Stimulated activated CD8-positive, alpha-beta memory T cell treated with anti-CD3 and anti-CD28 coated beads, Interleukin-4, amount 100 ng/mL, for 1 hour (primary cell): ENCODE data around the gene KBTBD13.

Experiments
- DNase-seq, 2 donors: peaks; one replicate each; pipeline ENCODE4 v3.0.0-alpha.2; 2020; ENCODE audit warnings: low read depth in 2 of 2, low spot score in 1 of 2

The KBTBD13 gene

DNA sequence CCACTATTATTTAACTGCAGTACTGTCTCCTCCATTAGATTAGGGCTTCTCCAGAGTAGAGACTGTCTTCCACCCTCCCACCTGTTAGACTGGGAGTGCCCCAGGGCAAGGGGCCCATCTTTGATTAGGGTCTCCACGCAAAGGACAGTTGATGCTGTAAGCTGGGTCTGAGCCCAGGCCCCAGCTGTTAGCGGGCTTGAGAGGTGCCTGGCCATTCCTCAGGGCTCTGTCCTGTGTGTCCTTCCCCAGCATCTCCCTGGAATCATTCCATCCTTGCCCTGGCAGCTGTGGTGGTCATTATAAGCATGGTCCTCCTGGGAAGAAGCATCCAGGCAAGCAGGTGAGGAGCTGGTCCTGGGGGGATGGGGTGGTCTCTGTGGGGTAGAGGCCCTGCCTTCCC, 25.3 kb upstream of the KBTBD13 start:
- no peak for DNase-seq

DNA sequence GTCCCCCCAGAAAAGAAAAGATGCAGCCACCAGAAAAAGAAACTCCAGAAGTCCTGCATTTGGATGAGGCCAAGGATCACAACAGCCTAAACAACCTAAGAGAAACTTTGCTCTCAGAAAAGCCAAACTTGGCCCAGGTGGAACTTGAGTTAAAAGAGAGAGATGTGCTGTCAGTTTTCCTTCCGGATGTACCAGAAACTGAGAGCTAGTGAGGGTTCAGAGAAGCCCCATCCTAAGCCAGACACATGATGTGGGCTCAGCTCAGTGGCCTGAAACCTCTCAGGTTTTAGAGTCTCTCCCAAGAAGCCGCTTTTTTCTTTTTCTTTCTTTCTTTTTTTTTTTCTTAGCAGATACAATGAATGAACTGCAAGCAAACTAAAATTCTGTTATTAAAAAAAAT, 23.6 kb upstream of the KBTBD13 start:
- DNase-seq: no peak

DNA sequence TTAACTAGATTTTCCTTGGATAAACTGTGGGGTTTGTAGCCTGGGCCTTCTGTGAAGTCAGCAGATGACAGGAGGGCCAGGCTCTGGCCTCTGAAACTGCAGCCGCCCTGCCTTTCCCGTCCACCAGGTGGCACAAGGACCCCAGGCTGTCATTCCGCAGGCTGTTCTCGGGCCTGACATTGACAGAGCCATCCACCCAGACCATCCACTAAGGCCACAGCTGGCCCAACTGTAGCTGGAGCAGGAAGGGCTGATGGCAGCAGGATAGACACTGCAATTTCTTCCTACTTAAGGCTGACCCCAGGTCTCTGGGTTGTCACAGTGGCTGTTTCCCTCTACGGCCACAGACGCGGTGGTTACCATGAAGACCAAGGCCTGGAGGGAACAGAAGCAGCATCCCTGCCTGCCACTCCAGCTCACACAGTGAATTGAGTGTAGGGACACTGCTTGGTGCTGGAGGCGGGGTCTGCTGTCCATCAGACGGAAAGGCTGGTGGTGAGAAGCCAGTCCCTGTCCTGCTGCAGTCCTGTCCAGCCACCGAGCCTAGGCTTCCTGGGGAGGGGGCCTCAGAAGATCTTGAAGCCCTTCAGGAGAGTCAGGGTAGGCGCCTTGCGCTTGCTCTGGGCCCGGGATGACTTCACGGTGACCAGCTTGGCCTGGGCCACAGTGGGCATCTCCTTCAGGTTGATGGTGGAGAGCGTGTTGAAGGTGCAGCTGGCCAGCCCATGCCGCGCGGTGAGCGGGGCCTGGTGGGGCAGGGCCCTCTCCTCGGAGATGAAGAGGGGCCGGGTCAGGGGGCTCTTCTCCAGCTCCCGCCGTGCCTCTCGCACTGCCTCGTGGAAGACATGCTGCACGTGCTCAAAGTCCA, 22.0 kb upstream of the KBTBD13 start:
- DNase-seq: peak in 1 of 2 donors; percentile 21

DNA sequence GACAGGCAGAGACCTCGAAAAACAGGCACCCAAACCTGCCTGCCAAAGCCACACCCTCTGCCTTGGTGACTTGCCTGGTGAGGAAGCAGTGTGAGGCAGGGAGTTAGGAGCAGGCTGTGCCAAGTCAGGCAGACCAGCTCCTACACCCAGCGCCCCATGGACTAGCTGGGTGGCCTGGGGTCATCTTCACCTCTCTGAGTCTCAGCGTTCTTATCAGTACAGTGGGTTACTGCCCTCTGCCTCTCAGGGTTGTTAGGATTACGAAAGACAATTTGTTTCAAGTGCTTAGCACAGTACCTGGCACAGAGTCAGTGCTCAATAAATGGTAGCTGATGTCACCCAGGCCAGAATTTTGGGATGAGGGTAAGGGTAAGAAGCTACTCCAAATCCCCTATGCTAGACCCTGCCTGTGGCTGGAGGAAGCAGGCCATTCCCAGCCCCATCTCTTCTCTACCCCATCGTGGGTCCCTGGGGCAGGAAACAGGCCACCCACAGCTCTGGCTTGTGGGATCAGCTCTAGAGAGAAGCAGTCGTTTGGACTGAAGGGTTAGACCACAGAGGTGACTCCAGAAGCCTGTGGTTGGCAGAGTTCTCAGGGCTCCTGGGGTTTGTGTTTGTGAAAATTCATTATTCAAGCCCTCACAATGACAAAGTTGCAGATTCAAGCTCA, 21.2 kb upstream of the KBTBD13 start:
- DNase-seq: no peak

DNA sequence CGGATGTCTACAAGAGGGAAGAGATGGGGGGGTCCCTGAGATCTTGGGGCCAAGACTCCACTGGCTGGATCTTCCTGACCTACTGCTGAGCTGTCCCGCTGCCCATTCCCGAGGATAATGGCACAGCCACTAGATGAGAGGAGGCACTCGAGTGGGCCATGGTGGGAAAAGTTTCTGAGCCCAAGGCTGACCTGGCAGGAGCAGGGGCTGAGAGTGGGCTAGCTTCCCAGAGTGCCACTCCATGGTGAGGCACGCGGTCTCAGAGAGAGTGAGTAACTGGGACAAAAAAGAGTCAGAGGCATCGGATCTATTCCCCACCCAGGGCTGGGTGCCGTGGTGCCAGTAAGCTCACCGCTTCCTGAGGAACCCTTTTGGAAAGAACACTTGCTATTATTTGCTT, 20.4 kb upstream of the KBTBD13 start:
- DNase-seq: no peak

DNA sequence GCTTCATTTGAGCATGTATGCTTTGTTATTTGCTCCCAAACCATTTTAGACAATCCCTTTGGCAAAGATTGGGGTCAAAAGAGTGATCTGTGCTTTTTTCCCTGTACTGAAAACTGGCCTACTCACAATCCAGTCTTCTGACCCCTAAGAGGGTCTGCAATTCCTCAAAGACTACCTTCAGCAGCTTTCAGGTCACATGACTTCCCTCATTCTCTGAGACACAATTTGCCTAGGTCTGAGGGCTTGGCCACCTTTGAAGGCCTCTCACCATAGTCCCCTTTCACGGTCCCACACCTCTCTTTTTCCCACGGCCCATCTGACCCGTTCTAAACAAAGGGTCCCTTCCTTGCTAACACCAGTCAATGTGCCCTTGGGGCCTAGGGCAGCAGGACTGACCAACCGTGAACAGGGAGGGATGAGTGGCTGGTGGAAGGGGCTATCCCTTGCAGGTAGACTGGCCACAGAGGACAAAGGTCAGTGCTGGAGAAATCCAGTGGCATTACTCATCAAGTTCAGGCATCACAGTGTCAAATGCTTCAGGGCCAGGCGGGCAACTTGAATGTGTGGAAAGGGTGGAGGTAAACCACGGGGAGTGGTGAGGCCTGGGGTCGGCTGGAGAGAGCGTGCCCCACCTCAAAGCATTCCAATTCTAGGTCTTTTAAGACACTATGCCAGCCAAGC, 19.5 kb upstream of the KBTBD13 start:
- no peak for DNase-seq

DNA sequence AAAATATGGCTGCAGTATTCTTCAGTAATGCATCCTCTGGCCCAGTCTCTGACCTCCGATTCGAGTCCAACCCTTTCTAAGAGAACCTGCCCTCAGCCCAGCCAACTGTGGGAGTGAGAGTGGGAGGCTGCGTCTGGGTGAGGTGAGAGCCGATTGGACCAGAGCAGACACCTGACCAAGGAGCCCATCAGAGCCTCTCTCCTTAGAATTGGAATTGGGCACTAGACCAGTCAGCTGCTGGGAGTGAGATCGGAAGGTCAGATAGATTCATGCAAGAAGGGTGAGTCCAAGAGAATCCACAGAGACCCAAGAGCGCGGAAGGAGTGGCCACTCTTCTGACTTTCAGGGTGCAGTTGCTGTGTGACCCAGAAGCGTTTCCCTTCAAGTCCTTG, 19.0 kb upstream of the KBTBD13 start:
- no peak for DNase-seq

DNA sequence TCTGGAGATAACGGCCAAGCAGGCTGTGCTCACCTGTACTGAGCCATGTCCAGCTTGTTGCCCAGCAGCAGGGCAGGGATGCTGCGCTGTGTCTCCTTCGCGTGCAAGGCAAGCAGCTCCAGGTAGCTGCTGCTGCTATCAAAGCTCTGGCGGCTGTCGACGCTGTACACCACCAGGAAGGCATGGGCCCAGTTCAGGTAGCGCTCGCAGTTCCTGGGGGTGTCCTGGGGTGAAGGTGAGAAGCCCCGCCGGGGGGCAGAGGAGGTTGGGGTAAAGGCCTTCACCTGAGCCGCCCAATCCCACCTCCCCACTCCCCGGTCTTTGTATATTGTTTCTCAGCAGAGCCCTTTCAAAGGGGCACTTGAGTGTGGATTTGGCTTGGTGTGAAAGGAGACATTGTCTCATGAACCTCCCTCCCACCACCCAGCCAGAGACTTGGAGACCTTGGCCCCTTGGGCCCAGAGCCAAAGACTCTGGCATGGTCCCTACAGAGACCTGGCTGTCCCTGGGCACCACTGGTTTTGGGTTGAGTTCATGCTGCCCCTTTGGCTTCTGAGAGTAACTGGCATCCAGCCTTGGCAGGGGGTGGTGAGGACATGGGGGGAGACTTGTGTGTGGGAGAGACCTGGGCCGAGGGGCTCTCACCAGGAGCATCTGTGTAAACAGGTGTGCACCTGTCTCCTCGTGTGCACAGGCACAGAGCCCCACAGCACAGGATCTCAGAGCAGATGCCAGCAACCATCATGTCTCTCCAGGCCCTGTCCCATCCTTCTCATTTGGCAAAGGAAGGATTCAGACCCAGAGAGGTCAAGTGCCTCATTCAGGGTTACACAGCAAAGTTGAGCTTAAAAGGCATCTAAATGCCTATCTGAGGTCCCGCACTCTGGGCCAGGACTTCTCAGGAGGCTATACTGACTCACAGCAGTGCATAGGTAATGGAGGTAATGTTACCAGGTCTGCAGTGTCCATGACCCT, 17.9 kb upstream of the KBTBD13 start:
- no peak for DNase-seq

DNA sequence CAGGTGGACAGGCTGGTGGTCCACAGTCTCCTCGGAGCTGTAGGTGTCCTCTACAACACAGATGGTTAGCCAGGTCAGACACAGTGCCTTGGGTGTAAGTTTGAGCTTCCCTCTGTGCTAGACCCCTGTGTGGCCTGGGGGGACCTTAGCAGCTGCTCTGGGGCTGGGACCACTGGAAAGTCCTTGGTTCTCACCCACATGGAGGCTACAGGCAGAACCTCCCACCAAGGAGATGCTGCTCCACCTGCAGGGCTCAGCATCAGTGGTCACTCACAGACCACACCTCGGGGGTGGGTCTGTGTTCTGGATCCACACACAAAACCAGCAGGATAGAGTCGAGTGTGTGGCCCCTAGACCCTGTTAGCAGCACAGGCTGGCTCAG, 17.2 kb upstream of the KBTBD13 start:
- no peak for DNase-seq

DNA sequence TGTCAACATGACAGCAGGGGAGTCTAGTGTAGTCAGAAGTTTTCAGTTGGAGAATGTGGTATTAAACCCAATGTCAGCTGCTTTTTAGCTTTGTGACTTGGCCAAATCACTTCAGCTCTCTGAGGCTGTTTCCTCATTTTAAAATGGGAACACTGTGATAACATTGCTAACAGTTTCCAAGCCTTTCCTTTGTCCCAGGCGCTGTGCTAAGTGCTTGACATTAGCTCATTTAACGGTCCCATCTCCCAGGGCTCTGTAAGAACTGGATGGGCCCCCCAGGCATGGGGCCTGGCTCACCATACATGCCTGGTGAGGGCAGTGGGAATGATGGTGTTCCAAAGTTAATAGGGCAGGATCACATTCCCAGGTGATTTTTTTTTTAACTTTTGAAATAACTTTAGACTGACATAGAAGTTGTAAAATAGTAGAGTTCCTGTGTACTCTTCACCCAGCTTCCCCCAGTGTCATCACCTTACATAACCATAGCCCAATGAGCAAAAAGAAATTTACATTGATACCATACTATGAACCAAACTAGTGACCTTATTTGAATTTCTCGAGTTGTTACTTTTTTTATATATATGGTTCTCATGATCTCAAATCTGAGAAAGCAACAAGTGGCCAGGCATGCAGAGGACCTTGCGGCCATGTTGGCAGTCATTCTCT, 16.5 kb upstream of the KBTBD13 start:
- no peak for DNase-seq

DNA sequence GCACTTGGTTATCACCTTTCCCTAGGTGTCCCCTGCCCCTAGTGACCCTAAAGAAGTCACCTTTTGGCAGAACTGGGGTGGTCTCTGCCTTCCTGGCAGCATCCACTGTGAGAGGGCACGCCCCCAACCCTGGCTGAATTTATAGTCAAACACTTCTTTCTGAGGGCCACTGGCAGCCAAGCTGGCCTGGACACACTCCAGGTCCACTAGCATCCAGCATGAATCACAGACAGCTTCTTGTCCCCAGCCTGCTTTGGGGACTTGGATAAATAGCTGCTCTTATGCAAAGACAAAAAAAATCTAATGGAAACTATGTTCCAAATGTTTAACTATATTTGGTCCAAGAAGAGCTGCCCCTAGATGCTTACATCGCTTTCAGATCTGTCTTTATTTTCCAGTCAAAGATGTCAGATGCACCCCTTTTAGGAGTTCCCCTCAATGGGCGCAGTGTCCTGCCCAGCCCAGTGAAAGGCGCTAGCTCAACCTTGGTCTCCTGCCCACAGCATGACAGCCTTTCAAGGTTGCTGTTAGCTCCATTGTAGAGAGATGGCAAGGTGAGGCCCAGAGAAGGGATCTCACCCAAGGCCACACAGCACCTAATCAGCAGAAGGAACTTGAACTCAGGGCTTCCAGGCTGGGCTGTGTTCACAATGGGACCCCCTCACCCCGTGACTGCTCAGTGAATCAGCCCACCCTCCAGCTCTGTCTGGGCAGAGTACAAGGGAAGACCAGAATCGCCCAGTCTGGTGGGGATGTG, 15.7 kb upstream of the KBTBD13 start:
- DNase-seq: no peak

DNA sequence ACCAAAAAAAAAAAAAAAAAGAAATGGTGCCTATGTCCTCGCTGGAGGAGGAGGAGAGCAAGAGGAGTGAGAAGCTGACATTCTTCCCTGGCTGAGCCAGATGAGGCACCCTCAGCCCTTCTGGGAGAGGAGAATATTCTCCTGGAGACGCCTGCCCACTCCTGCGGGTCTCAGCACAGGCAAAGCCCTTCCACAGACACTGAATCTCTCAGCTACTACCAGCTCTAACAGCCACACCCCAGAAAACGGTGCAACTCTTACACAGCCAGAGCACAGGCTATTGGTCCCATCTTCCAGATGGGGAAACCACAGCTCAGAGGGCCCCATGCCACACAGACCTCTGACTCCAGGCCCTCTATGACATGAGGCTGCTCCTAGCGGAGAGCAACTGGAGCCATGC, 14.5 kb upstream of the KBTBD13 start:
- no peak for DNase-seq

DNA sequence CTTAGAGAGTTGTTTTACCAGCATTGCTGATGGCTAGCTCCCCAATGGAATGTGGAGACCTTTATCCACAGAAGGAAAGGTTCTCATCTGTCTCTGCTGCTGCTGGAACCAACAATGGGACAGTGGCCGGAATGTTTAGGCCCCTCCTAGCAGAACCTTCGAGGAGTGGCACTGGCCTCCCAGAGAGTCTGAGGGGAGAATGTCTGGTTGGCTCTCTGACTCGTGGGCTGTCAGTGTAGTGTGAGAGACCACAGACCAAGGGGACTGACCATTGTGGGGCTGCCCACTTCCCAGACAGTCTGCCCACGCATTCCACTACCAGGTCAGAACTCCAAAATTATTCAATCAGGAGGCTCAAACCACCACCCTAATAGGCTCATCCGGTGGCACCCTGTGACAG, 13.8 kb upstream of the KBTBD13 start:
- DNase-seq: no peak

DNA sequence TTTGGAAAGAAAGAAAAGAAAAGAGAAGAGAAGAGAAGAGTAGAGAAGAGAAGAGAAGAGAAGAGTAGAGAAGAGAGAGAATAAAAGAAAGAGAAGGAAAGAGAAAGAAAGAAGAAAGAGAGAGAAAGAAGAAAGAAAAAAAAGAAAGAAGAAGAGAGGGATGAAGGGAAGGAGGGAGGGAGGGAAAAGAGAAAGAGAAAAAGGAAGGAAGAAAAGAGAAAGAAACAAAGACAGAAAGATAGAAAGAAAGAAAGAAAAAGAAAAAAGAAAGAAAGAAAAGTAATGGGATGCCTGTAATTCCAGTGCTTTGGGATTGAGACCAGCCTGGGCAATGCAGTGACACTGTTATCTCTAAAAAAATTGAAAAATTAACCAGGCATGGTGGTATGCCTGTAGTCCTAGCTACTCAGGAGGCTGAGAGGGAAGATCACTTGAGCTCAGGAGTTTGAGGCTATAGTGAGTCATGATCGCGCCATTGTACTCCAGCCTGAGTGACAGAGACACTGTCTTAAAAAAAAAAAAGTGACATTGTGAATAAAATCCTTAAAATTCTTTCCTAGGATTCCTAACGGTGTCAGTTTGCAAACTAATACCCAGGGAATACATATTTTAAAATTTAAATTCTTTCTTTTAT, 10.4 kb upstream of the KBTBD13 start:
- no peak for DNase-seq

DNA sequence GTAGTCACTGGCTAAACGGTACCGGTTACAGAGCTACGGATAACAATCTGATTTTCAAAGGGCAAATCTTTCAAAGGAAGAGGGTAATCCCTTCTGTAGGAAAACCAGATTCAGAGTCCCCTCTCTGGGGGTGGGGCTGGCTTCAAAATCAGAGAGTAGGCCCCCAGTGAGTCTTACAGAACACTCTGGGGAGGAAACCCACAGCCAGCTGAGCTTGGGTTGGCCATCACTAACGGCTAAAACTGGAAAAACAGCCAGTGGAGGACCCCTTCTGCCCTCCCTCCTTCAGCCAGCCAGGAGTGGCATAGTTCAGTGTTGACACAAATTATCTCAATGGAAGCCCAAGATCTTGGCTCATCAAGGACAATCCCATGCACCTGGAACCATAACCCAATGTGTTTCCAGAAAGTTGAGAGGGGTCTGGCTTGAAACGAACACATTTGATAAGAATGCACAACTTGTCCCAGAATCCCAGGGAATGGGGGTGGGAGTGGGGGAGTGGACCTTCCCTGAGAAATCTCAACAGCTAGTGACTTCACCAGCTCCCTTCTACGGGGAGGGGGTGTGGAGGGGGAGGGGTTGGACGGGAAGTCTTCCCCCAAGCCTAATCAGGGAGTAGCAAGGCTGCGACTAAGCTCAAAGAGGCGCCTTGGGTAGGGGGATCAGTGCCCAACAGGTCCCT, 9.8 kb upstream of the KBTBD13 start:
- no peak for DNase-seq

DNA sequence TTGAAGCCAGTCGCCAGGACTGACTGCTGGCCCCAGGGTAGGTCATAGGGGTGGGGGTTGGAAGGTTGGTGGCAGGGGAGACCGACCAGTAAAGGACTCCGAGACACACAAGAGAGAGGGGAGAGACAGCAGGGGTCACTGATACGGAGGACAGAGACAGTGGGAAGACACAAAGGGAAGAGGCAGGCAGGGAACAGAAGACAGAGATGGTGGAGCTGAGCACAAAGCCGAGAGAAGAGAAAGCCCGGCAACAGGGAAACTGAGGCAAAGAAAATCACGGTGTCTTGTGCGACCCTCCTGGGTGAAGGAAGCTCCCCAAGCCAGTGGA, 9.3 kb upstream of the KBTBD13 start:
- no peak for DNase-seq

DNA sequence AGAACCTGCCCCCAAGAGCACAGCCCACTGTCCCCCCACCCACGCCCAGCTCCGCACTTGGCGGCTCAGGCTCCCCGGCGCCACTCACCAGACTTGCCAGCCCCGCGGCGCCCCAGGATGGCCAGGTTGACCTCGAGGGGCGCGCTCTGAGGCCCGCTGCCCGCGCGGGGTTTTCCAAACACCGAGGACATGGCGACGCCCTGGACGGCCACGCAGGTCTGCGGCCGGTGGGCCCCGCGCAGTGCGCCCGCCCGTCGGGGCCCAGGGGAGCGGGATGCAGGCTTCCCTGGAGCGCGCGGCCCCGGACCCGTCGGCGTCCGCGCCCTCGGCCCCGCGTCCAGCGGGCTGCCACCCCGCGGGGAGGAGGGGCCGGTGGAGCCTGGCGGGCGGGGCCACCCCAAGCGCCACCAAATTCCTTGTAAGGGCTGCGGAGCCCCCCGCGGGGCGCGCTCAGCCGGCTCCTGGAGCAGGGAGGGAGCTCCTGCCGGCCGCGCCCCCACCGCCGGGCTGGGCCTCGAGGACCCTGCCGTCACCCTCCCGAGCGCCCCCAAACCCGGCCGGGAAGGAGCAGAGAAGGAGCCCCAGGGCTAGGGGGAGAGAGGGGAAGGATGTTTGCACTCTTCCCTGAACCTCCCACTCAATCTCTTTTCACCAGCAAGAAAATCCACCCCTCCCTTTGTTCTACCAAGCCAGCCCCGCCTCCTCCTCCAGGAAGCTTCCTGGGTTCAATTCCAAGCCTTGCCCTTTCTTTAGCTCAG, 8.7 kb upstream of the KBTBD13 start, which contains the start of gene RASL12:
TSS of gene RASL12 (minus strand) at position 347 of the 758 bp plus-strand sequence. CDS start at position 191, 156 bp downstream.
- no peak for DNase-seq

DNA sequence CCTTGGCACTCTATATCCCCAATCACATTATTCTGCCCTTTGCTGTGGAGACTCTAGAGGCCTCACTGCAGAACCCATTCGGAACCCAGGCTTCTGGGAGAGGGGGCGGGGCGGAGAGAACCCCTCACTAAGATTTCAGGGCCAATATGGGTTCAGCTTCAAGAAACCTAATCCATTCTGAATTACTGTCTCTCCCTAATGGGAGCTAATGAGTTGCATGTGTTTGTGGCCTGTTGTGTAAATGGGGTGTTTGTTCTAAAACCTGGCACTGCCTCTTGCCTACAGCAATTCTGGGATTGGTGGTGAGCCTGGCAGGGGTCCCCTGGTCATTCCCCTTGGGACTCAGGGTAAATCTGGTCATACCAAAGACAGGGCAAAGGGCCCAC, 8.2 kb upstream of the KBTBD13 start:
- no peak for DNase-seq
